HG02571 (cell line): Measurements from ENCODE around the gene OBP2A.

Experiments used
- ATAC-seq: cut with Tn5 transposase; IDR thresholded peaks from one replicate; pipeline ENCODE4 v1.9.1; 2021; ENCODE audit warnings: mild to moderate bottlenecking, moderate library complexity; ENCODE audit not compliant: unreplicated experiment

Gene OBP2A

GRCh38 chr9:135575995-135576631 is 30.2 kb downstream of the OBP2A start:
- ATAC-seq: no peak

GRCh38 chr9:135577256-135577655 is 31.3 kb downstream of the OBP2A start:
- no peak for ATAC-seq

- no peak for ATAC-seq
These were observed 33.4 kb downstream of the OBP2A start for GRCh38 chr9:135579356-135579755.

- no peak for ATAC-seq
These were observed 34.1 kb downstream of the OBP2A start for GRCh38 chr9:135579889-135580660.

GRCh38 chr9:135580664-135581380 is 34.9 kb downstream of the OBP2A start:
- no peak for ATAC-seq

- ATAC-seq: no peak
These were observed 35.9 kb downstream of the OBP2A start for GRCh38 chr9:135581636-135582426.

GRCh38 chr9:135582541-135582940 is 36.6 kb downstream of the OBP2A start:
- ATAC-seq: no peak

- no peak for ATAC-seq
These were observed 37.2 kb downstream of the OBP2A start for GRCh38 chr9:135582966-135583687.

GRCh38 chr9:135583688-135584011 is 37.7 kb downstream of the OBP2A start:
- no peak for ATAC-seq

GRCh38 chr9:135584371-135584770 is 38.4 kb downstream of the OBP2A start:
- ATAC-seq: no peak

- ATAC-seq: no peak
These were observed 39.0 kb downstream of the OBP2A start for GRCh38 chr9:135584934-135585333.

GRCh38 chr9:135586601-135587109 is 40.7 kb downstream of the OBP2A start:
- no peak for ATAC-seq

- ATAC-seq: no peak
These were observed 41.7 kb downstream of the OBP2A start for GRCh38 chr9:135587658-135588057.

- ATAC-seq: no peak
These were observed 42.4 kb downstream of the OBP2A start for GRCh38 chr9:135588371-135588770.

GRCh38 chr9:135588886-135589595 is 43.1 kb downstream of the OBP2A start:
- no peak for ATAC-seq

GRCh38 chr9:135589596-135590485 is 43.9 kb downstream of the OBP2A start:
- ATAC-seq: no peak

GRCh38 chr9:135590486-135591079 is 44.7 kb downstream of the OBP2A start:
- no peak for ATAC-seq
